ENCODE measurements around the gene GTPBP1.

GTPBP1 gene

GRCh38 chr22:38705235-38706100 is at the start of gene GTPBP1:
GTPBP1 (plus strand) TSS chr22:38705944; CDS start chr22:38705956, 12 bp downstream.
- DNase-seq: peak; percentile 100

- DNase-seq: peak; percentile 92
Measured at GRCh38 chr22:38656256-38657044, 49.3 kb upstream of the GTPBP1 start, which contains the start of the genes CBY1 and FAM227A. CBY1 (plus strand) TSS chr22:38656638; CDS start chr22:38668055, 11,417 bp downstream. FAM227A (minus strand) TSS chr22:38656392; CDS start chr22:38650168, 6,224 bp downstream.

- peak; percentile 17 for DNase-seq
Measured at GRCh38 chr22:38657045-38657909, 48.5 kb upstream of the GTPBP1 start.

GRCh38 chr22:38674888-38675287 is 30.9 kb upstream of the GTPBP1 start:
- no peak for DNase-seq

GRCh38 chr22:38675833-38676232 is 29.9 kb upstream of the GTPBP1 start:
- no peak for DNase-seq

GRCh38 chr22:38681582-38682335 is 24.0 kb upstream of the GTPBP1 start, which contains the start of gene TOMM22:
TOMM22 (plus strand) TSS chr22:38681957; CDS start chr22:38681979, 22 bp downstream.
- peak; percentile 74 for DNase-seq

- DNase-seq: no peak
Measured at GRCh38 chr22:38684895-38685294, 20.8 kb upstream of the GTPBP1 start.

GRCh38 chr22:38685761-38686160 is 20.0 kb upstream of the GTPBP1 start:
- no peak for DNase-seq

GRCh38 chr22:38689651-38690050 is 16.1 kb upstream of the GTPBP1 start:
- DNase-seq: no peak

GRCh38 chr22:38694049-38694448 is 11.7 kb upstream of the GTPBP1 start:
- DNase-seq: no peak

- DNase-seq: no peak
Measured at GRCh38 chr22:38694940-38695339, 10.8 kb upstream of the GTPBP1 start.

GRCh38 chr22:38696606-38697424 is 8.9 kb upstream of the GTPBP1 start:
- DNase-seq: no peak

GRCh38 chr22:38697425-38698089 is 8.2 kb upstream of the GTPBP1 start:
- no peak for DNase-seq

GRCh38 chr22:38698407-38699094 is 7.2 kb upstream of the GTPBP1 start:
- DNase-seq: no peak

GRCh38 chr22:38699143-38699542 is 6.6 kb upstream of the GTPBP1 start:
- DNase-seq: no peak

GRCh38 chr22:38699784-38700183 is 6.0 kb upstream of the GTPBP1 start:
- DNase-seq: no peak

GRCh38 chr22:38700270-38700788 is 5.4 kb upstream of the GTPBP1 start:
- no peak for DNase-seq

GRCh38 chr22:38700789-38701628 is 4.7 kb upstream of the GTPBP1 start, which contains the start of gene JOSD1:
JOSD1 (minus strand) TSS chr22:38700943; CDS start chr22:38699987, 956 bp downstream.
- DNase-seq: peak; percentile 81

All from NCI-H2029 (cell line).